ENCODE measurements around the gene POP4.

GRCh38 chr19:29576046-29576606 lies 30.0 kb upstream of the POP4 start:
- TF ChIP-seq EP300 (IDR thresholded peaks at IDR 0.05) (no peak), CTCF (IDR thresholded peaks at IDR 0.05) (no peak), POLR2A (IDR thresholded peaks at IDR 0.05) (no peak)
